ENCODE data around the gene NTSR1.

Gene NTSR1

DNA sequence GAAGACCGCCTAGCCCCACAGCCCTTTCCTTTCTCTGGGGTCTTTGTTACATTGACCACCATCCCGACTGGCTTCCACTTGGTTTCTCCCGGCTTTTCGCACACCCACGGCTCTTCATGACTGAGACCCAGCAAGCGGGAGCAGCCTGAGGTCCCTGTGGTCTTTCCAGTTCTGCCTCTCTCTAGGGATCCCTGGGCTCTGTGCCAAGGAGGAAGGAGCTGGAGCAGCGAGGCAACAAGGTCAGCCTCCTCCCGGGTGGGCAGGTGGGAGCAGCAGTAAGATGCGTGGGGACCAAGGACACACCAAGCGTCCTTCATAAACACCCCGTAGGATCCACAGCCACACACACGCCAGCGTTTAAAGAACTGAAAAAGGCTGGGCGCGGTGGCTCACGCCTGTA is 58.1 kb downstream of the NTSR1 start:
- Histone ChIP-seq H3K9ac (ENCODE audit: insufficient read length, low read depth) (no peak overlapping the region), H3K4me1 (ENCODE audit: insufficient read depth, insufficient read length) (peaks cover 8% of the 10 kb centered on the region), H3K27me3 (ENCODE audit: insufficient read depth, insufficient read length) (no peaks in the 10 kb centered on the region), H3K4me3 (ENCODE audit: insufficient read length, low read depth) (no peak overlapping the region), H3K9me3 (ENCODE audit: insufficient read depth, low read length) (no peaks in the 10 kb centered on the region), H3K36me3 (ENCODE audit: insufficient read depth, insufficient read length, low read length) (no peaks in the 10 kb centered on the region)
- no peak for DNase-seq (ENCODE audit: low read depth, low spot score)
- TF ChIP-seq SUZ12 (IDR thresholded peaks at IDR 0.05; ENCODE audit: extremely low read depth, insufficient read depth, insufficient read length) (no peak), ZNF274 (IDR thresholded peaks at IDR 0.05; ENCODE audit: low read depth, low read length) (no peak), YY1 (IDR thresholded peaks at IDR 0.05; ENCODE audit: insufficient read depth, insufficient read length) (no peak)

DNA sequence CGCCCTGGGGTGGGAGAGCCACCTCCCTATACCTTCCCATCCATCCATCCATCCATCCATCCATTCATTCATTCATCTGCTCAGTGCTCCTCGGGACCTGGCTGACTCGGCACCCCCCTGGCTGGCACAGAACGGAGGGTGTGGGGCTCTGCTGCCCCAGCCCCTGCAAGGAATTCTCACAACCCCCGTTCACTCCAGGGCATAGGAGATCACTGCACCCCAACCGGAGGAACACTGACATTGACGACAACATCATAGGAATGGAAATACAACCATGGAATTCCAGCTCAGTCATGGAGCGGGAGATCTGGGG is 59.6 kb downstream of the NTSR1 start:
- Histone ChIP-seq H3K36me3 (ENCODE audit: insufficient read depth, insufficient read length, low read length) (no peaks in the 10 kb centered on the region), H3K27me3 (ENCODE audit: insufficient read depth, insufficient read length) (no peaks in the 10 kb centered on the region), H3K9ac (ENCODE audit: insufficient read length, low read depth) (no peak overlapping the region), H3K9me3 (ENCODE audit: insufficient read depth, low read length) (no peaks in the 10 kb centered on the region), H3K4me1 (ENCODE audit: insufficient read depth, insufficient read length) (peaks cover 13% of the 10 kb centered on the region), H3K4me3 (ENCODE audit: insufficient read length, low read depth) (no peak overlapping the region)
- TF ChIP-seq ZNF274 (IDR thresholded peaks at IDR 0.05; ENCODE audit: low read depth, low read length): no peak
- no peak for TF ChIP-seq SUZ12 (IDR thresholded peaks at IDR 0.05; ENCODE audit: extremely low read depth, insufficient read depth, insufficient read length)
- no peak for TF ChIP-seq YY1 (IDR thresholded peaks at IDR 0.05; ENCODE audit: insufficient read depth, insufficient read length)
- no peak for DNase-seq (ENCODE audit: low read depth, low spot score)

DNA sequence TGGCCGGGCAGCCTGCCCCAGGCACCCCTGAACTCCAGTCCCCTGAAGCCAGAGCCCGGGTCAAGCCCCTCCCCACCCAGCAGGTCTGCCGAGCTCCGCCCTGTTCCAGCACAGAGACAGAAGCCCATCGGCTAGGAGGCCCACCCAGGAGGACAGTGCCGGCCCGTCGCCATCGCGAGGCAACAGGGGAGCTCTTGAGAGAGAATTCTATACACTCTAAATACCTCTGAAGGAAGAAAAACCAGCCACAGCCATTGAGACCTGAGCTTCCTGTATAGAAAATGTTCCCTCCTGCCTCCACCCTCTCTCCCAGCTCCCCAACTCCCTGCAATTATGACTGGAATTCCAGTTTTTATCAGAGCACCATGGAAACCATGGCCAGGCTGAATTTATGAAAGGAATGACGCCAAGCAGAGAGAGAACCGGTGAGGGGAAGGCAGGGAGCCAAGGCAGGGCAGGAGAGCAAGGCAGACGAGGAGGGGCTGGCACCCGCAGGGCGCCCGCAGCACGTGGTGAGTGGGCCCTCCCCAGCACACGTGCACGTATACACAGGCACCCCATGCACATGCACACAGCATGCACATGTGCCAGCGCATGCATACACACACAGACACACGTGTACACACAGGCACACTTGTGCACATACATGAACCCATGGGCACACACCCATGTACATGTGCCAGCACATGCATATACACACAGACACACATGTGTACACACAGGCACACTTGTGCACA is 60.1 kb downstream of the NTSR1 start:
- Histone ChIP-seq H3K9me3 (ENCODE audit: insufficient read depth, low read length) (no peaks in the 10 kb centered on the region), H3K36me3 (ENCODE audit: insufficient read depth, insufficient read length, low read length) (no peaks in the 10 kb centered on the region), H3K9ac (ENCODE audit: insufficient read length, low read depth) (no peak overlapping the region), H3K4me3 (ENCODE audit: insufficient read length, low read depth) (no peak overlapping the region), H3K27me3 (ENCODE audit: insufficient read depth, insufficient read length) (no peaks in the 10 kb centered on the region), H3K4me1 (ENCODE audit: insufficient read depth, insufficient read length) (peaks cover 11% of the 10 kb centered on the region)
- TF ChIP-seq SUZ12 (IDR thresholded peaks at IDR 0.05; ENCODE audit: extremely low read depth, insufficient read depth, insufficient read length) (no peak), ZNF274 (IDR thresholded peaks at IDR 0.05; ENCODE audit: low read depth, low read length) (no peak), YY1 (IDR thresholded peaks at IDR 0.05; ENCODE audit: insufficient read depth, insufficient read length) (no peak)
- DNase-seq (ENCODE audit: low read depth, low spot score): no peak

DNA sequence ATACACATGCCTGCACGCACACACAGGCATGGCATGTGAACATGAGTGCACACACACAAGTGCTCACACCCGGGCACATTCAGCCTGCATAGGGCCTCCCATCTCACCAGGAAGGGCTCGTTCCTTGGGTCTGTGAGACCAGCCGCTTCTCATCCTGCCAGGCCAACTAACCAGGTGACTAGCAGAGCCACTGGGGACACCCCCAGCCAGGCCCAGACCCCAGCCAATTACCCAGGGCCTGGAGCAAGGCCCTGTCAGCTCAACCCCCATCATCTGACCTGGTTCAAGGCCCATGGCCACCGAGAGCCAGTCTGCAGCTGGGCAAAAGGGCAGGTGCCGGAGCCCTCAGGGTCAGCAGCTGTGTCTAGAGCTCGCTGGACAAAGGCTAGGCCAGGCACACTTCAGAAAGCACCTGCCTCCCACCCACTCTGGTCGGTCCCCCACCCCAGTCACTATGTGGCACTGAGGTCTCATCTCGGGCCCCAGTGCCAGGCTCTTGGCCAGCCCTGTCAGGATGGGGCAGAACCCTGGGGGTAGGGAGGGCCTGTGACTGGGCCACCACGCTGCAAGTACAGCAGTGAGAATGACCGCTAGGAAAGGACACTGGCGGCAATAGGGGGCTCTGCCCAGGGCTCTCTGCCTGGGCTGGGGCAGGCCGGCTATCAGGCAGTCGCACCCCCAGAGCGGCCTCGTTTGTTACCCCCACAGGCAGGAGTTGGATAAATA is 60.9 kb downstream of the NTSR1 start:
- TF ChIP-seq SUZ12 (IDR thresholded peaks at IDR 0.05; ENCODE audit: extremely low read depth, insufficient read depth, insufficient read length) (no peak), YY1 (IDR thresholded peaks at IDR 0.05; ENCODE audit: insufficient read depth, insufficient read length) (no peak), ZNF274 (IDR thresholded peaks at IDR 0.05; ENCODE audit: low read depth, low read length) (no peak)
- H3K9me3 ChIP-seq (ENCODE audit: insufficient read depth, low read length): no peaks in the 10 kb centered on the region
- no peak overlapping the region for H3K9ac ChIP-seq (ENCODE audit: insufficient read length, low read depth)
- H3K4me3 ChIP-seq (ENCODE audit: insufficient read length, low read depth): no peak overlapping the region
- no peak for DNase-seq (ENCODE audit: low read depth, low spot score)
- no peaks in the 10 kb centered on the region for H3K36me3 ChIP-seq (ENCODE audit: insufficient read depth, insufficient read length, low read length)
- peaks cover 11% of the 10 kb centered on the region for H3K4me1 ChIP-seq (ENCODE audit: insufficient read depth, insufficient read length)
- no peaks in the 10 kb centered on the region for H3K27me3 ChIP-seq (ENCODE audit: insufficient read depth, insufficient read length)

DNA sequence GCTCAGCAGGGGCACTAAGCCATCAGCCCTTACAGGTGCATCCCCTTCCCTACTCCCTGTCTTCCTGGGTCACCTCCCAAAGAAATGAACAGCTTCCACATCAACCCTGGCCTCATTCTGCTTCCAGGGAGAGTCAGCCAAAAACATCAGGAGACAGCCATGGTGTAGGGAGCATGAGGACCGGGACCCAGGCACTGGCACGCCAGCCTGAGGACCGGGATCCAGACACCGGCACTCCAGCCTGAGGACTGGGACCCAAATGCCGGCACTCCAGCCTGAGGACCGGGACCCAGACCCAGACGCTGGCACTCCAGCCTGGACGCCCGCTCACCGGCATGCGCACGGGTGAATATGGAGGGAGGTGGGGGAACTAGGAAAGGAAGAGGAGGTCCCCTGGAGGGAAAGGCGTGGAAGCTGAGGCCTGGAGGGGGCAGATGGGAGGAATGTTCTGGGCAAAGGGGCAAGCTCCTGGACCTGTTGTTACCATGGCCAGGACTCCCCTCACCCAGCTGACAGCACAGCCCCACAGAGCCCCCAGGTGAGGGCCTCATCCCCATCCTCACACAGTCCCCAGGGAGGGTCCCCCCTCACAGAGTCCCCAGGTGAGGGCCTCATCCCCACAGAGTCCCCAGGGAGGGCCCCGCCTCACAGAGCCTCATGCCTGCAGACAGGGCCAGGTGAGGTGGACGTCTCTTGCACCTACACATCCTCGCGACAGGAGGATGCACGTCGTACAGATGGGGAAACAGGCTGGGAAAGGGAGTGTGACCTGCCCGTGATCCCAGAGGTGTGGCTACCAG is 61.7 kb downstream of the NTSR1 start:
- H3K9me3 ChIP-seq (ENCODE audit: insufficient read depth, low read length): no peaks in the 10 kb centered on the region

DNA sequence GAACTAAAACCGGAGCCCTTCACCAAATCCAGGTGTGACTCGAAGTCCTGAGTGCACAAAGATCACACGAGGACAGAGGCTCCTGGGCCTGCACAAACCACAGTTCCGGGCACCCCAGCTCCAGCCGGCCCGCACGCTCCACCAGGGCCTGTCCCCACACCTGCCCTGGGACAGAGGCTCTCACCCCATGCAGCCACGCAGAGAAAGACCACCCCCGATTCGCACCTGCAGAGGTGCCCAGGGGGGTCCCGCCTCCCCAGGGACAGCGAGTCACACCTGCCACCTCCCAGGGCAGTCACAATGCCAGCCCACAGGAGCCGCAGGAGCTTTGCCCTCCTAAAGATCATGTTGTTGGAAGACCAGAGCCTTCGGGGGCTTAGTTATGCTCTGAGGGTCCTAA is 62.3 kb downstream of the NTSR1 start:
- DNase-seq (ENCODE audit: low read depth, low spot score): no peak
- H3K4me1 ChIP-seq (ENCODE audit: insufficient read depth, insufficient read length): peaks cover 11% of the 10 kb centered on the region
- TF ChIP-seq SUZ12 (IDR thresholded peaks at IDR 0.05; ENCODE audit: extremely low read depth, insufficient read depth, insufficient read length): no peak
- no peak for TF ChIP-seq ZNF274 (IDR thresholded peaks at IDR 0.05; ENCODE audit: low read depth, low read length)
- TF ChIP-seq YY1 (IDR thresholded peaks at IDR 0.05; ENCODE audit: insufficient read depth, insufficient read length): no peak
- H3K9ac ChIP-seq (ENCODE audit: insufficient read length, low read depth): no peak overlapping the region
- H3K27me3 ChIP-seq (ENCODE audit: insufficient read depth, insufficient read length): no peaks in the 10 kb centered on the region
- H3K36me3 ChIP-seq (ENCODE audit: insufficient read depth, insufficient read length, low read length): no peaks in the 10 kb centered on the region
- no peaks in the 10 kb centered on the region for H3K9me3 ChIP-seq (ENCODE audit: insufficient read depth, low read length)
- no peak overlapping the region for H3K4me3 ChIP-seq (ENCODE audit: insufficient read length, low read depth)

More for the DNA sequence above, 61.7 kb downstream of the NTSR1 start:
- H3K9ac ChIP-seq (ENCODE audit: insufficient read length, low read depth): no peak overlapping the region
- H3K4me3 ChIP-seq (ENCODE audit: insufficient read length, low read depth): no peak overlapping the region
- DNase-seq (ENCODE audit: low read depth, low spot score): no peak
- H3K27me3 ChIP-seq (ENCODE audit: insufficient read depth, insufficient read length): no peaks in the 10 kb centered on the region
- H3K4me1 ChIP-seq (ENCODE audit: insufficient read depth, insufficient read length): peaks cover 11% of the 10 kb centered on the region
- no peaks in the 10 kb centered on the region for H3K36me3 ChIP-seq (ENCODE audit: insufficient read depth, insufficient read length, low read length)
- no peak for TF ChIP-seq ZNF274 (IDR thresholded peaks at IDR 0.05; ENCODE audit: low read depth, low read length)
- TF ChIP-seq YY1 (IDR thresholded peaks at IDR 0.05; ENCODE audit: insufficient read depth, insufficient read length): no peak
- TF ChIP-seq SUZ12 (IDR thresholded peaks at IDR 0.05; ENCODE audit: extremely low read depth, insufficient read depth, insufficient read length): no peak

Measured in NT2/D1 (cell line).